Hematopoietic multipotent progenitor cell (in vitro differentiated cells): ENCODE data around the gene PPM1G. TPM values are rescaled to one million over a fixed set of nuclear protein-coding genes. Genes with fewer than 3 reads are reported as not detected.
A peak's percentile ranks its signal among the peaks of the same experiment; 100 is the strongest.

Source experiments
- DNase-seq, 3 donors: peaks; one replicate each; pipeline ENCODE4 v3.0.0-alpha.2; 2011 to 2015; ENCODE audit warnings: low read depth in 2 of 3, low spot score in 2 of 3
- total RNA-seq: library from RNA; depleted of rRNA; stranded (reverse); fragments of >200 nt; gene quantifications from one replicate; pipeline ENCODE4 v1.2.3, GENCODE V29; 2012

PPM1G gene
- total RNA-seq, 1 donor: 66.2 TPM

- DNase-seq: no peak
These were observed 11.6 kb upstream of the PPM1G start for GRCh38 chr2:27420996-27421395.

GRCh38 chr2:27416151-27416550, 6.8 kb upstream of the PPM1G start:
- DNase-seq: no peak

GRCh38 chr2:27412419-27413152, 3.2 kb upstream of the PPM1G start:
- no peak for DNase-seq

DNA sequence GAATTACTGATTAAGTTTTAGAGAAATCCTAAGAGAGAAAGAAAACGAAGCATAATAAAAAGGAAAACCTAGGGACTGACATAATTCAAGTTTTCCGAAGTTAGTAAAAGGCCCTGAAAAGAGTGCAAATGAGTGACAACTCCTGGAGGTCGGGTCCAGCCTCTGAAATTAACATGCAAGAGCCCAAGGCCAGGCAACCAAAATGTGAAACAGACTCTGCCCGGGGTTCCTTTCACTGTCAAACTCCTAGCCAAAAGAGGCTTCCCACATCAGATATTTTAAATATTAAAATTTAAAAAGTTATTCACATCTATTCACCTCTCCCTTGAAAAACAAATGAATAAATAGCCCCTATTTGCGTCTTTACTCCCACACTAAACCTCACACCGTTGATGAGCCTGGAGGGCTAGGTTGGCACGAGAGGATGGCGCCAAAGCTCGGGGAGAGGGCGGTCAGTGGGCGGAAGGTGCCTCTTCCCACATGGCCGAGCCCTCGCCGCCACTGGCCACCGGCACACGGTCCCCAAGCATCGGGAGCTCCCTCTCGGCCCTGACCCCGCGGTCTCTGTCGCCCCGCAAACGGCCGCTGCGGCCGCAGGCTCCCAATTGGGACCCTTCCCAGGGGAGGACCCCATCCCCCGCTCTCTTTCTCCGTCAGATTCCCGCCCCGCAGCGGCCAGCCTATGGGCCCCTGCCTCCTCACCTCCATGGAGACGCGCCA, 630 bp downstream of the PPM1G start:
- no peak for DNase-seq

DNA sequence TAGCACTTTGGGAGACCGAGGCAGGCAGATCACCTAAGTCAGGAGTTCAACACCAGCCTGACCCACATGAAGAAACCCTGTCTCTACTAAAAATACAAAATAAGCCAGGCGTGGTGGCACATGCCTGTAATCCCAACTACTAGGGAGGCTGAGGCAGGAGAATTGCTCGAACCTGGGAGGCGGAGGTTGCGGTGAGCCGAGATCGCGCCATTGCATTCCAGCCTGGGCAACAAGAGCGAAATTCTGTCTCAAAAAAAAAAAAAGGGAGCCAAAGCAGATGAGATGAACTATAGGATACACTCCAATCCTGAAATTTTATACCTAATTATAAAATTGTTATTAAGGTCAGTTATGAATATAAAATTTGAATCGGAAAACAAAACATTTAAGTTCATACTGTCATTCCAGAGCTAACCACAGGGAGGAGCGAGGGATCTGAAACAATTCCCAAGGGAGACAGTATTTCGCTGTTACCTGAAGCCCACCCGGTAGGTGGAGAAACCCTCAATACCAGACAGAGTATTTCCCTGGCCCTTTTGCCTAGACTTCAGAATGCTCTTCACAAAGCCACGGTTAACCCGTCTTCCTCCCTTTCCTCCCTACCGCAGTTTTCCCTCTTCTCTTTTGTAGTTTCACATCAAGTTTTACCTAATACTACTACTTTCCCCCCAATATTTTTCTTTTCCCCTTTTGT, 1.4 kb downstream of the PPM1G start:
- DNase-seq: peak in 2 of 3 donors; percentile 12 to 36

DNA sequence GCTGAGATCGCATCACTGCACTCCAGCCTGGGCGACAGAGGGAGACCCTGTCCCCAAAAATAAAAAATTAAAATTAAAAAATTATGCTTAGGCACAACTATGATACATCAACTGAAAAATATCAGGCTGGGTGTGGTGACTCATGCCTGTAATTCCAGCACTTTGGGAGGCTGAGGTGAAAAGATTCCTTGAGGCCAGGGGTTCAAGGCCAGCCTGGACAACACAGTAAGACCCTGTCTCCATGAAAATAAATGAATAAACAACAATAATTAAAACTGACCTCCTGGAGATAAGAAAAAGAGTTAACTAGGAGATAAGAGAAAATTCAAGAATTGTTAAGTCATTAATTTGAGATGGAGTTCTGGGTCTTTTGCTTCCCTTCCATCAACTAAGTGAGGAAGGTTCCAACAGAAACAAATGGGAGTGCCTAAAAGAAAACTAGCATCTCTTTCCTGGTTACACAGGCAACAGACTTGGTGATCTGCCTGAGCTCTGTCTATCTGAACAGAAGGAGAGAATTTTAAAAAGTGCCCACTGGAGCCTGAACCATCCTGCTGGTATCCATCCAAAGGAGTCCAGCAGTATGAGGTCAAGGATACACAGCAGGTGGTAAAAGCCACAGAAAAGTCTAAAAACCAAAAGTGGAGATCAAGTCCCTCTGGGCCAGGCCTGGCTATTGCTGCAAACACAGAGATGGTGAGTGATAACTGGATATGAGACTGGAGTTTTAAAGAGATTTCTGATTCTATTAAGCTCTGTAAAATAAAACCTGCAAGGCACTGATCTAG, 8.8 kb downstream of the PPM1G start:
- no peak for DNase-seq

GRCh38 chr2:27398962-27399361, 10.4 kb downstream of the PPM1G start:
- no peak for DNase-seq

- no peak for DNase-seq
These were observed 16.2 kb downstream of the PPM1G start for GRCh38 chr2:27393225-27393624.

DNA sequence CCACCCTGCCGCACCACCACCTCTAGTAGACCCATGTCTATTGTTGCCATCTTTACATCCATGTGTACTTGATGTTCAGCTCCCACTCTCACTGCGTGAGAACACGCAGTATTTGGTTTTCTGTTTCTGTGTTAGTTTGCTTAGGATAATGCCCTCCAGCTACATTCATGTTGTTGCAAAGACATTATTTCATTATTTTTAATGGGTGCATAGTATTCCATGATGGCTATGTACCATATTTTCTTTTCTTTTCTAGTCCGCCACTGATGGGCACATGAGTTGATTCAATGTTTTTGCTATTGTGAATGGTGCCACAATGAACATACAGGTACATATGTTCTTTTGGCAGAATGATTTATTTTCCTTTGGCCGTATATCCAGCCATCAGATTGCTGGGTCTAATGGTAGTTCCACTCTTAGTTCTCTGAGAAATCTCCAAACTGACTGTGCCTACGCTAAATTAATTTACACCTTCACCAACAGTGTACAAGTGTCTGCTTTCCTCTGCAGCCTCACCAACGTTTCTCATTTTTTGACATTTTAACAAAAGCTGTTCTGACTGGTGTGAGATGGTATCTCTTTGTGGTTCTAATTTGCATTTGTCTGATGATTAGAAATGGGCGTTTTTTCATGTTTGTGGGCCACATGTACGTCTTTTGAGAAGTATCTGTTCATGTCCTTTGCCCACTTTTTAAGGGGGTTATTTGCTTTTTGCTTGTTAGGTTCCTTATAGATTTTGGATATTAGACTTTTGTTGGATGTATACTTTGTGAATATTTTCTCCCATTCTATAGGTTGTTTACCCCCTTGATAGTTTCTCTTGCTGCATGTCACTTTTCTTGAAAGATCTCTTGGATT, 18.3 kb downstream of the PPM1G start:
- no peak for DNase-seq

- DNase-seq: no peak
These were observed 27.7 kb downstream of the PPM1G start for GRCh38 chr2:27381577-27382181.

GRCh38 chr2:27380626-27381545, 28.5 kb downstream of the PPM1G start, which contains the start of gene ZNF513:
ZNF513 (minus strand) TSS chr2:27380734; CDS start chr2:27380526, 208 bp downstream.
- peak in 2 of 3 donors; percentile 91 to 94 for DNase-seq

DNA sequence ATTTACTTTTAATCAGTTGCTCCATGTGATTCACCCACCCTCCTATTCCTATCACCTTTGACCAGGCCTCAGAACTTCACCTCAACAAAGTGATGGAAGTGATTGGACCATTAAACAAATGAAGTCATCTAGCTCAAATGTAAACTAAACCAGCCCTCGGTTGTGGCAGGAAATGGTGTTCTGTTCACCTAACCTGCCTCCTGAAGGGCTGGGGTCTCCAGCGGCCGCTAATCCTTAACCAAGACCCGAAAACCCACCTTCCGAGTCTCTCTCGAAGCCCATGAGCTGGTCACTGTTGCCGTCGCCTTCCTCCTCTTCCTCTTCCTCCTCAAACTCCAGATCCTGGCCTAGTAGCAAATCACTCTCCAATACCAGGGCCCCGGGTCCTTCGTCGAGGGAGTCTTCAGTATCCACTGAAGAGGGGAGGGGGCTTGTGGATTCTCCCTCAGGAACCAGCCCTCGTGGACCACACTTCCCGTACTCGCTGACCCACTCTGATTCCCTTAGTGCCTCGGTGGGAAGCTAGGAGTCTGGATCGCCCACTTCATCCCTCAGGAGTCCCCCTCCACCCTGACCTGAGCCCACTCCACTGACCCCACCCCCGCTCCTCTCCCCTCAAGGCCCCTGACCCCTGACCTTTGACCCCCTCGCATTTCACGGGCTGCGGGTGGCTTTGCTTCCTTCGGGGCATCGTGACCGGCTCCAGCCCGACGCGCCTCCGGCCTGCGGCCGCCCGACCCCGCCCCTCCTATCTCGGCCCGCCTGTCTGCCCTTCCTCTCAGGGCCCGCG, 29.4 kb downstream of the PPM1G start:
- DNase-seq: peak in 1 of 3 donors; percentile 49

DNA sequence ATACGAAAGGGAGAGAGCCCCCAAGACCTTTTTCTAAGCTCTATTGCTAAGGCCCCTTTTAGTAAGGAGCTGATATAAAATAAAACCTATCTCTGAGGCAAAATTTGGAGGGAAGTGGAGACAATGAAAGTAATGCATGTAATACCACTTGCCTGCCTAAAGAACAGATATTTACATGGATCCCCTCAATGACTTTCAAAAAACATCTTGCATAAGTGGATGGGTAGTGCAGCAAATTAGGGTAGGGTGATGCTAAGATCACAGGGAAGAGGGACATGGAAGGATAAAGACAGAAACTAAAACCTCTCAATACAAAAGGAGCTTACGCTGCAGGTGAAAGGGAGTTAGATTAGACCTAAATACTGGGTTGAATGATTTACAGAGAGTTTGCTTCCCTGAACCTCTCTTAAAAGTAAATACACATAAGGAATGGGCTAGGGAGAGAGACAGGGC, 30.0 kb downstream of the PPM1G start:
- DNase-seq: no peak

DNA sequence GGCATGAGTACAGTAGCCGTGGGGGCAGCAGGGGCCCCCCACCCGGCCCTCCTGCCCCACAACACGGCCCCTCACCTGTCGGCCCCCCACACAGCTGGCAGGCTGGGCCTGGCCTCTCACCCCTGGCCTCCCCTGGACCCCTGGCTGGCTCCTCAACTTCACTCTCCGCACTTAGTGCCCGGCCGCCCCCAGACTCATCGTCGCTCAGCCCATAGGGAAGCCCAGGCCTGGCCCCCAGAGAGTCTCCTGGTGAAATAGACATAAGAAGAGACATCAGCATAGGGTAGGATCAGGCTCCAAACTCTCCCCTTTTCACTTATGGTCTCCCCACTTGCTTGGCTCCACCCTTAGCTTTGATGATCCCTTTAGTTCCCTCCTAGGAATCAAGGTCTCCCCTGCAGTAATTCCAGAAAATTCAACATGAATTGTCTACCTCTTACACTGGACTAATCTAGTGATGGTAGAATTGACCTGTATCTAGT, 30.5 kb downstream of the PPM1G start:
- DNase-seq: no peak

GRCh38 chr2:27378096-27378808, 31.1 kb downstream of the PPM1G start:
- DNase-seq: peak in 1 of 3 donors; percentile 23

- DNase-seq: no peak
These were observed 31.7 kb downstream of the PPM1G start for GRCh38 chr2:27377618-27378095.
